Hepatocyte (in vitro differentiated cells): ENCODE measurements around the gene ST3GAL2. TPM values are rescaled to one million over a fixed set of nuclear protein-coding genes. Genes with fewer than 3 reads are reported as not detected.

Experiments
- DNase-seq: peaks from one replicate; pipeline ENCODE4 v3.0.0-alpha.2; 2016; ENCODE audit warnings: low spot score
- H2AFZ ChIP-seq: fragments of 200-600 bp; sonication (generic); 2 replicates; pipeline ENCODE4 v1.6.0; 2016; ENCODE audit warnings: antibody characterized with exemption, mild to moderate bottlenecking
- H3K27ac ChIP-seq: fragments of 200-600 bp; sonication (generic); 2 replicates; pipeline ENCODE4 v1.5.1; 2016; ENCODE audit warnings: mild to moderate bottlenecking
- H3K27me3 ChIP-seq: fragments of 200-600 bp; sonication (generic); 2 replicates; pipeline ENCODE4 v1.6.1; 2016
- H3K36me3 ChIP-seq: fragments of 200-600 bp; sonication (generic); replicated peaks from 2 replicates; pipeline ENCODE4 v1.5.1; 2016; ENCODE audit warnings: low read depth; ENCODE audit not compliant: insufficient read depth
- H3K4me1 ChIP-seq: fragments of 200-600 bp; sonication (generic); 2 replicates; pipeline ENCODE4 v1.5.1; 2016; ENCODE audit warnings: mild to moderate bottlenecking, moderate library complexity; ENCODE audit not compliant: insufficient read depth
- H3K4me2 ChIP-seq: fragments of 200-600 bp; sonication (generic); 2 replicates; pipeline ENCODE4 v1.6.0; 2016
- H3K4me3 ChIP-seq: fragments of 200-600 bp; sonication (generic); 2 replicates; pipeline ENCODE4 v1.5.1; 2016; ENCODE audit warnings: mild to moderate bottlenecking
- H3K79me2 ChIP-seq: fragments of 200-600 bp; sonication (generic); 2 replicates; pipeline ENCODE4 v1.6.0; 2017; ENCODE audit warnings: mild to moderate bottlenecking
- H3K9me2 ChIP-seq: fragments of 200-600 bp; sonication (generic); replicated peaks from 2 replicates; pipeline ENCODE4 v1.6.0; 2017; ENCODE audit warnings: mild to moderate bottlenecking; ENCODE audit not compliant: insufficient read depth
- H3K9me3 ChIP-seq: fragments of 200-600 bp; sonication (generic); 2 replicates; pipeline ENCODE4 v1.5.1; 2016; ENCODE audit warnings: low read depth, mild to moderate bottlenecking
- H4K20me1 ChIP-seq: fragments of 200-600 bp; sonication (generic); 2 replicates; pipeline ENCODE4 v1.6.0; 2016; ENCODE audit warnings: mild to moderate bottlenecking; ENCODE audit not compliant: insufficient read depth, poor library complexity, severe bottlenecking
- CTCF ChIP-seq: fragments of 200-600 bp; sonication (generic); IDR thresholded peaks from 2 replicates; pipeline ENCODE4 v1.5.1; 2016; ENCODE audit warnings: antibody characterized with exemption, mild to moderate bottlenecking; ENCODE audit not compliant: poor library complexity
- EZH2 ChIP-seq: fragments of 200-600 bp; sonication (generic); IDR thresholded peaks from 2 replicates; pipeline ENCODE4 v1.6.1; 2016; ENCODE audit warnings: antibody characterized with exemption, mild to moderate bottlenecking, borderline replicate concordance
- EZH2phosphoT487 ChIP-seq: fragments of 200-600 bp; sonication (generic); IDR thresholded peaks from one replicate; pipeline ENCODE4 v1.6.1; 2018; ENCODE audit warnings: antibody characterized with exemption, mild to moderate bottlenecking, low read depth, moderate library complexity; ENCODE audit not compliant: unreplicated experiment, severe bottlenecking
- WGBS: methylation state at CpG from one replicate; pipeline ENCODE4 v1.1.6; 2016; ENCODE audit warnings: low lambda C conversion rate; ENCODE audit errors: missing lambda C conversion rate; 5-methylcytosine and 5-hydroxymethylcytosine counted together
- polyA plus RNA-seq: library from polyadenylated mRNA; unstranded; fragments of >200 nt; fragmentation: Nextera tagmentation; extraction: Ambion mirVana; gene quantifications from 2 replicates; pipeline ENCODE4 v1.2.1, GENCODE V29; 2016
- total RNA-seq: library from RNA; depleted of rRNA; stranded (reverse); fragments of >200 nt; gene quantifications from 2 replicates; pipeline ENCODE4 v1.2.3, GENCODE V29; 2014

ST3GAL2 gene
- total and polyA plus RNA-seq, 2 experiments from 2014 or later: 25.6 to 29.2 TPM

- Histone ChIP-seq H3K27ac (no peak overlapping the region), H3K9me3 (no peaks in the 10 kb centered on the region), H3K27me3 (no peaks in the 10 kb centered on the region), H3K4me3 (no peak overlapping the region), H3K4me2 (no peak overlapping the region), H3K79me2 (peaks cover 20% of the 10 kb centered on the region), H3K4me1 (no peaks in the 10 kb centered on the region), H4K20me1 (no peaks in the 10 kb centered on the region), H3K9me2 (no peaks in the 10 kb centered on the region), H3K36me3 (no peaks in the 10 kb centered on the region), H2AFZ (no peak overlapping the region)
- WGBS: 93% methylated on average over 16 of the region's 16 CpGs
- TF ChIP-seq EZH2: no peak
- TF ChIP-seq EZH2phosphoT487: no peak
- TF ChIP-seq CTCF: no peak
- no peak for DNase-seq
These were observed 63.0 kb downstream of the ST3GAL2 start for GRCh38 chr16:70375636-70376611.

DNA sequence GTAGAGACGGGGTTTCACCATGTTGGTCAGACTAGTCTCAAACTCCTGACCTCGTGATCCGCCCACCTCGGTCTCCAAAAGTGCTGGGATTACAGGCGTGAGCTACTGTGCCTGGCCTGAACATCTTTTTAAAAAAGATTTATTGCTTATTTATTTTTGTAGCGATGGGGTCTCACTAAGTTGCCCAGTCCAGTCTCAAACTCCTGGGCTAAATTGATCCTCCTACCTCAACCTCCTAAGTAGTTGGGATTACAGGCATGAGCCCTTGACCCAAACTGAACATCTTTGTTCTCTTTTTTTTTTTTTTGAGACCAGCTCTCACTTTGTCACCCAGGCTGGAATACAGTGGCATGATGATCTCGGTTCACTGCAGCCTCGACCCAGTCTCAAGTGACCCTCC lies 64.7 kb downstream of the ST3GAL2 start:
- TF ChIP-seq EZH2phosphoT487: no peak
- TF ChIP-seq CTCF: no peak
- TF ChIP-seq EZH2: no peak
- no peak overlapping the region for H3K4me2 ChIP-seq
- H3K9me3 ChIP-seq: no peaks in the 10 kb centered on the region
- no peak overlapping the region for H3K27ac ChIP-seq
- over 99% methylated on average over 8 of the region's 8 CpGs for WGBS
- H3K79me2 ChIP-seq: peaks cover 15% of the 10 kb centered on the region
- H2AFZ ChIP-seq: no peak overlapping the region
- no peaks in the 10 kb centered on the region for H3K4me1 ChIP-seq
- no peaks in the 10 kb centered on the region for H3K9me2 ChIP-seq
- no peaks in the 10 kb centered on the region for H4K20me1 ChIP-seq
- DNase-seq: no peak
- no peaks in the 10 kb centered on the region for H3K36me3 ChIP-seq
- no peaks in the 10 kb centered on the region for H3K27me3 ChIP-seq
- H3K4me3 ChIP-seq: no peak overlapping the region

DNA sequence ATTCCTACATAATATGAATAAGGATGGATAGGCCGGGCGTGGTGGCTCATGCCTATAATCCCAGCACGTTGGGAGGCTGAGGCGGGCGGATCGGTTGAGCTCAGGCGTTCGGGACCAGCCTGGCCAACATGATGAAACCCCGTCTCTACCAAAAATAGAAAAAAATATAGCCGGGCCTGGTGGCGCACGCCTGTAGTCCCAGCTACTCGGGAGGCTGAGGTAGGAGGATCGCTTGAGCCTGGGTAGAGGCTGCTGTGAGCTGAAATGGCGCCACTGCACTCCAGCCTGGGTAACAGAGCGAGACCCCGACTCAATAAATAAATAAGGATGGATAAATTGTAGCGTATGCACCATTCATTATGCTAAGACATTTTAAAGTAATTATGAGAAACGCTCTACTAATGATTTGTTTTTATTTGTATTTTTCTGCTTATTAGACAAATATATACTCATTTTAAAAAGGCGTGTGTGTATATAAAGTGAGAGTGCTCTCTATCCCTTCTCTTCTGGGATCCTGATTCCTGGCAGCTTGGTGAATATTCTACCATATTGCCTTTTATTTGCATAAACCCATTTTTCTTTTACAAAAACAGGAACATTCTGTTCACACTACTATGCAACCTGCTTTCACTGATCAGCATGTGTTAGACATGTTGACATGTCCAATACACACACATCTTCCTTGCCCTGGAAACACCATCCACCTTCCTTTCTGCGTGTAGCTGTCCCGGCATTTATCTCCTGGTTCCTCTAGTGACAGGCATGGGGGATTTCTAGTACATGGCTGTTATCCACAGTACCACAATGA lies 65.8 kb downstream of the ST3GAL2 start:
- no peaks in the 10 kb centered on the region for H3K9me3 ChIP-seq
- no peaks in the 10 kb centered on the region for H3K27me3 ChIP-seq
- H3K36me3 ChIP-seq: no peaks in the 10 kb centered on the region
- no peak overlapping the region for H3K27ac ChIP-seq
- WGBS: 98% methylated on average over 22 of the region's 22 CpGs
- peaks cover 7% of the 10 kb centered on the region for H3K79me2 ChIP-seq
- H2AFZ ChIP-seq: no peak overlapping the region
- H3K4me3 ChIP-seq: no peak overlapping the region
- TF ChIP-seq EZH2 (no peak), CTCF (no peak), EZH2phosphoT487 (no peak)
- no peaks in the 10 kb centered on the region for H3K9me2 ChIP-seq
- no peaks in the 10 kb centered on the region for H3K4me1 ChIP-seq
- no peak for DNase-seq
- no peaks in the 10 kb centered on the region for H4K20me1 ChIP-seq
- no peak overlapping the region for H3K4me2 ChIP-seq
